SU-DHL-6 (cell line): ENCODE measurements around the gene SLC7A6.

Experiments used
- H2AFZ ChIP-seq: fragments of 200-600 bp; sonication (generic); 2 replicates; pipeline ENCODE4 v1.6.1; 2014; ENCODE audit warnings: low read depth, mild to moderate bottlenecking, moderate library complexity, mixed read lengths, antibody characterized with exemption, low read length; ENCODE audit not compliant: severe bottlenecking
- H3F3A ChIP-seq: fragments of 200-600 bp; shearing (Covaris generic); 2 replicates; pipeline ENCODE4 v1.6.0; 2016; ENCODE audit warnings: antibody characterized with exemption, mild to moderate bottlenecking; ENCODE audit not compliant: insufficient read depth
- H3K27ac ChIP-seq: fragments of 200-600 bp; sonication (generic); 2 replicates; pipeline ENCODE4 v1.5.1; 2016; ENCODE audit warnings: low read depth, mild to moderate bottlenecking, low read length, moderate library complexity, mixed read lengths
- H3K27me3 ChIP-seq: fragments of 200-600 bp; sonication (generic), shearing (Covaris generic); 2 replicates; pipeline ENCODE4 v1.6.0; 2014; ENCODE audit warnings: mild to moderate bottlenecking, low read length
- H3K36me3 ChIP-seq: fragments of 200-600 bp; sonication (generic); 2 replicates; pipeline ENCODE4 v1.6.1; 2014; ENCODE audit warnings: mild to moderate bottlenecking, low read length, mixed read lengths
- H3K4me2 ChIP-seq: fragments of 300-600, 200-600 bp; shearing (Covaris generic), sonication (generic); 2 replicates; pipeline ENCODE4 v1.6.0; 2014; ENCODE audit warnings: low read length, low read depth, mild to moderate bottlenecking; ENCODE audit not compliant: poor library complexity, severe bottlenecking
- H3K4me3 ChIP-seq: fragments of 200-600 bp; sonication (generic); 2 replicates; pipeline ENCODE4 v1.5.1; 2014; ENCODE audit warnings: antibody characterized with exemption, low read length, mild to moderate bottlenecking, mixed read lengths; ENCODE audit not compliant: insufficient read depth, poor library complexity, severe bottlenecking
- H3K79me2 ChIP-seq: fragments of 200-600 bp; sonication (generic); 2 replicates; pipeline ENCODE4 v1.6.1; 2014; ENCODE audit warnings: mild to moderate bottlenecking, low read length, moderate library complexity; ENCODE audit not compliant: insufficient read depth
- H3K9ac ChIP-seq: fragments of 200-600 bp; sonication (generic); 2 replicates; pipeline ENCODE4 v1.7.0; 2014; ENCODE audit warnings: mild to moderate bottlenecking, low read length
- H3K9me2 ChIP-seq: fragments of 200-600 bp; sonication (generic); replicated peaks from 2 replicates; pipeline ENCODE4 v1.6.1; 2014; ENCODE audit warnings: low read length; ENCODE audit not compliant: insufficient read depth
- H3K9me3 ChIP-seq: fragments of 200-600 bp; sonication (generic); 2 replicates; pipeline ENCODE4 v1.6.1; 2014; ENCODE audit warnings: low read length, mixed read lengths; ENCODE audit not compliant: insufficient read depth
- H4K20me1 ChIP-seq: fragments of 200-600 bp; sonication (generic); 2 replicates; pipeline ENCODE4 v1.6.1; 2014; ENCODE audit warnings: low read depth, mild to moderate bottlenecking, antibody characterized with exemption, low read length, moderate library complexity, mixed read lengths
- CTCF ChIP-seq: fragments of 200-600 bp; sonication (generic); IDR thresholded peaks from one replicate; pipeline ENCODE4 v1.5.1; 2017; ENCODE audit warnings: antibody characterized with exemption, mild to moderate bottlenecking, low read length, moderate library complexity; ENCODE audit not compliant: insufficient read depth, poor library complexity, severe bottlenecking
- EZH2phosphoT487 ChIP-seq: fragments of 200-600 bp; sonication (generic), shearing (Covaris generic); conservative IDR thresholded peaks from 2 replicates; pipeline ENCODE4 v1.6.1; 2018; ENCODE audit warnings: mild to moderate bottlenecking, antibody characterized with exemption, low read length, moderate library complexity, mixed read lengths

Gene SLC7A6

GRCh38 chr16:68309799-68310198, 45.5 kb downstream of the SLC7A6 start:
- peaks cover 19% of the 10 kb centered on the region; the same call in 1 of the 2 replicates for H3K36me3 ChIP-seq
- no peaks in the 10 kb centered on the region for H3K27me3 ChIP-seq
- H3K9ac ChIP-seq, result peak overlapping the region; percentile 91
- peak overlapping the region; percentile 95 for H3K4me2 ChIP-seq
- H3K9me2 ChIP-seq, result no peaks in the 10 kb centered on the region
- no peaks in the 10 kb centered on the region for H3K9me3 ChIP-seq
- peak overlapping the region; percentile 65 for H2AFZ ChIP-seq
- no peaks in the 10 kb centered on the region for H4K20me1 ChIP-seq
- H3K4me3 ChIP-seq, result peak overlapping the region; percentile 80
- H3K79me2 ChIP-seq, result peaks cover 69% of the 10 kb centered on the region
- TF ChIP-seq CTCF (no peak), EZH2phosphoT487 (no peak)
- H3K27ac ChIP-seq, result peak overlapping the region; percentile 36; the same call in 1 of the 2 replicates
- 0 out of 2 replicates have a peak, but pooled peaks cover 7% of the 10 kb centered on the region for H3F3A ChIP-seq

- H3K27me3 ChIP-seq, result no peaks in the 10 kb centered on the region
- peak overlapping the region; percentile 80 for H3K4me3 ChIP-seq
- peak overlapping the region; percentile 91 for H3K9ac ChIP-seq
- H2AFZ ChIP-seq, result peak overlapping the region; percentile 65
- 0 out of 2 replicates have a peak, but pooled peaks cover 7% of the 10 kb centered on the region for H3F3A ChIP-seq
- TF ChIP-seq CTCF (no peak), EZH2phosphoT487 (no peak)
- no peaks in the 10 kb centered on the region for H3K9me2 ChIP-seq
- H4K20me1 ChIP-seq, result no peaks in the 10 kb centered on the region
- H3K27ac ChIP-seq, result peak overlapping the region; percentile 36
- no peaks in the 10 kb centered on the region for H3K9me3 ChIP-seq
- H3K36me3 ChIP-seq, result peaks cover 15% of the 10 kb centered on the region; the same call in 1 of the 2 replicates
- H3K79me2 ChIP-seq, result peaks cover 64% of the 10 kb centered on the region
- peak overlapping the region; percentile 95 for H3K4me2 ChIP-seq
Measured at GRCh38 chr16:68310437-68310773, 46.1 kb downstream of the SLC7A6 start.

GRCh38 chr16:68310774-68311511, 46.6 kb downstream of the SLC7A6 start, which contains the start of the genes PRMT7 and SLC7A6OS:
TSS of gene PRMT7 (plus strand) at chr16:68311019. CDS start at chr16:68315980, 4,961 bp downstream.
TSS of gene SLC7A6OS (minus strand) at chr16:68310946. CDS start at chr16:68310926, 20 bp downstream.
- Histone ChIP-seq H3K9me2 (no peaks in the 10 kb centered on the region), H3K4me3 (peak within 1 kb of the TSS; percentile 80), H3K27me3 (no peaks in the 10 kb centered on the region), H3K27ac (peak within 1 kb of the TSS; percentile 42), H3K9me3 (no peaks in the 10 kb centered on the region), H3K36me3 (peaks cover 11% of the 10 kb centered on the region; the same call in 1 of the 2 replicates), H3F3A (0 out of 2 replicates have a peak, but pooled peaks cover 7% of the 10 kb centered on the region), H3K4me2 (peak within 1 kb of the TSS; percentile 95), H4K20me1 (no peaks in the 10 kb centered on the region), H3K79me2 (peaks cover 67% of the 10 kb centered on the region), H3K9ac (peak within 1 kb of the TSS; percentile 91), H2AFZ (peak within 1 kb of the TSS; percentile 65)
- TF ChIP-seq EZH2phosphoT487 (no peak), CTCF (no peak)
